B cell (primary cell): ENCODE results near the gene R3HDM4. TPM values are rescaled to one million over a fixed set of nuclear protein-coding genes. Genes with fewer than 3 reads are reported as not detected.

ENCODE experiments used
- ATAC-seq: fragments of 200-7000 bp; cut with Tn5 transposase; one replicate; pipeline ENCODE4 v1.10.0; 2021; ENCODE audit warnings: low read depth, mild to moderate bottlenecking, moderate number of reproducible peaks, moderate library complexity
- CTCF ChIA-PET: fragments of 350-600 bp; sonication (Branson Sonifier 250); formaldehyde crosslinking; loops from one replicate; lab custom pipeline; 2021; ENCODE audit warnings: antibody characterized with exemption, inconsistent platforms; lab: Charles Lee
- POLR2A ChIA-PET: fragments of 350-600 bp; sonication (Branson Sonifier 250); formaldehyde crosslinking; loops from one replicate; lab custom pipeline; 2021; ENCODE audit warnings: antibody characterized with exemption; lab: Charles Lee
- DNase-seq: peaks from one replicate; pipeline ENCODE4 v3.0.0; 2013
- H2AFZ ChIP-seq: 2 replicates; pipeline ENCODE4 v1.6.1; 2012; ENCODE audit warnings: mild to moderate bottlenecking, low read depth, low read length; ENCODE audit not compliant: insufficient read depth, poor library complexity, severe bottlenecking
- H3K27ac ChIP-seq, 2 donors: 1 replicate in 1 of 2; 2 replicates in 1 of 2; pipeline ENCODE4 v1.5.1; 2012 to 2013; ENCODE audit warnings: low read length in 2 of 2, mild to moderate bottlenecking in 2 of 2, moderate library complexity in 1 of 2
- H3K27me3 ChIP-seq, 4 experiments: fragments of 200-600 bp in 1 of 4; sonication (generic) in 1 of 4; replicated peaks in 1 of 4; 1 replicate in 2 of 4; 2 replicates in 2 of 4; pipeline versions ENCODE4 v1.6.1 to v1.7.0; 2013 to 2016; ENCODE audit warnings: low read length in 3 of 4, mild to moderate bottlenecking in 2 of 4, mixed read lengths in 1 of 4, moderate library complexity in 1 of 4; ENCODE audit not compliant: insufficient read depth in 4 of 4, control insufficient read depth in 3 of 4; ENCODE audit errors: control extremely low read depth in 1 of 4
- H3K36me3 ChIP-seq, 2 experiments: replicated peaks in 1 of 2; 1 replicate in 1 of 2; 2 replicates in 1 of 2; pipeline versions ENCODE4 v1.6.1 to v1.7.1; 2013; ENCODE audit warnings: low read length in 1 of 2; ENCODE audit not compliant: insufficient read depth in 2 of 2, control insufficient read depth in 1 of 2; ENCODE audit errors: control extremely low read depth in 1 of 2, extremely low read depth in 1 of 2
- H3K4me1 ChIP-seq, 2 donors: fragments of 200-600 bp in 1 of 2; sonication (generic) in 1 of 2; 1 replicate in 1 of 2; 2 replicates in 1 of 2; pipeline versions ENCODE4 v1.5.1 to v1.6.1; 2013 to 2017; ENCODE audit warnings: low read length in 2 of 2; ENCODE audit not compliant: control insufficient read depth in 2 of 2, insufficient read depth in 2 of 2
- H3K4me2 ChIP-seq: replicated peaks from 2 replicates; pipeline ENCODE3; 2012; ENCODE audit warnings: mild to moderate bottlenecking, low read depth, low read length; ENCODE audit not compliant: poor library complexity, severe bottlenecking
- H3K4me3 ChIP-seq, 5 experiments: fragments of 200-600 bp in 1 of 5; sonication (generic) in 1 of 5; 1 replicate in 3 of 5; 2 replicates in 2 of 5; pipeline versions ENCODE4 v1.5.1 to v1.7.0; 2011 to 2016; ENCODE audit warnings: low read length in 4 of 5, mild to moderate bottlenecking in 4 of 5, low read depth in 2 of 5, control low read depth in 1 of 5, moderate library complexity in 1 of 5; ENCODE audit not compliant: insufficient read depth in 1 of 5; ENCODE audit errors: control extremely low read depth in 1 of 5, extremely low read depth in 1 of 5
- H3K79me2 ChIP-seq: fragments of 200-600 bp; sonication (generic); one replicate; pipeline ENCODE4 v1.6.0; 2016; ENCODE audit warnings: low read length; ENCODE audit not compliant: control insufficient read depth, insufficient read depth
- H3K9ac ChIP-seq: fragments of 200-600 bp; sonication (generic); 2 replicates; pipeline ENCODE4 v1.6.1; 2017; ENCODE audit warnings: mild to moderate bottlenecking, low read length, moderate library complexity
- H3K9me3 ChIP-seq, 3 donors: one replicate each; pipeline versions ENCODE4 v1.6.1 to v1.7.1; 2013; ENCODE audit warnings: low read length in 2 of 3; ENCODE audit not compliant: control insufficient read depth in 2 of 3, insufficient read depth in 1 of 3; ENCODE audit errors: control extremely low read depth in 1 of 3
- H4K20me1 ChIP-seq: 2 replicates; pipeline ENCODE4 v1.6.0; 2012; ENCODE audit warnings: mild to moderate bottlenecking, low read length; ENCODE audit not compliant: insufficient read depth, control insufficient read depth, poor library complexity, severe bottlenecking
- H3K27ac Mint-ChIP-seq: one replicate; pipeline ENCODE4 v1.8.0; 2021; ENCODE audit warnings: mixed read lengths
- H3K27me3 Mint-ChIP-seq: one replicate; pipeline ENCODE4 v1.8.0; 2021; ENCODE audit warnings: mixed read lengths
- H3K4me1 Mint-ChIP-seq: one replicate; pipeline ENCODE4 v1.8.0; 2021; ENCODE audit warnings: mixed read lengths
- H3K4me3 Mint-ChIP-seq: one replicate; pipeline ENCODE4 v1.8.0; 2021; ENCODE audit warnings: mixed read lengths
- H3K9me3 Mint-ChIP-seq: one replicate; pipeline ENCODE4 v1.8.0; 2022; ENCODE audit warnings: mixed read lengths; ENCODE audit not compliant: insufficient read depth
- CTCF ChIP-seq: fragments of 200-600 bp; IDR thresholded peaks from one replicate; pipeline ENCODE4 v1.8.0; 2022; ENCODE audit warnings: antibody characterized with exemption, mild to moderate bottlenecking
- EZH2 ChIP-seq: IDR thresholded peaks from 2 replicates; pipeline ENCODE4 v1.6.1; 2012; ENCODE audit warnings: borderline replicate concordance, low read depth, mild to moderate bottlenecking, moderate library complexity, low read length; ENCODE audit not compliant: insufficient read depth, poor library complexity, severe bottlenecking
- WGBS: methylation state at CpG from one replicate; pipeline ENCODE4 v1.1.5; 2013; ENCODE audit warnings: missing lambda C conversion rate; ENCODE audit not compliant: insufficient coverage; 5-methylcytosine and 5-hydroxymethylcytosine counted together
- intact Hi-C: fragments of 100-400 bp; cut with micrococcal nuclease; formaldehyde crosslinking; loops from one replicate; pipeline ENCODE4 v1.10.0; 2022
- polyA plus RNA-seq: library from polyadenylated mRNA; depleted of rRNA; stranded (reverse); fragments of >200 nt; gene quantifications from 2 replicates; pipeline ENCODE4 v1.2.3, GENCODE V29; 2012
- total RNA-seq, 2 donors: library from RNA; stranded (reverse); fragments of 120-200 nt in 1 of 2; gene quantifications; 1 replicate in 1 of 2; 2 replicates in 1 of 2; pipeline versions ENCODE4 v1.2.3 to v1.2.4, GENCODE V29; 2013 to 2022

R3HDM4 gene
- total and polyA plus RNA-seq, 2 donors (not counting 1 experiment from before 2014, with no cell fraction given) = 168 to 176 TPM

DNA sequence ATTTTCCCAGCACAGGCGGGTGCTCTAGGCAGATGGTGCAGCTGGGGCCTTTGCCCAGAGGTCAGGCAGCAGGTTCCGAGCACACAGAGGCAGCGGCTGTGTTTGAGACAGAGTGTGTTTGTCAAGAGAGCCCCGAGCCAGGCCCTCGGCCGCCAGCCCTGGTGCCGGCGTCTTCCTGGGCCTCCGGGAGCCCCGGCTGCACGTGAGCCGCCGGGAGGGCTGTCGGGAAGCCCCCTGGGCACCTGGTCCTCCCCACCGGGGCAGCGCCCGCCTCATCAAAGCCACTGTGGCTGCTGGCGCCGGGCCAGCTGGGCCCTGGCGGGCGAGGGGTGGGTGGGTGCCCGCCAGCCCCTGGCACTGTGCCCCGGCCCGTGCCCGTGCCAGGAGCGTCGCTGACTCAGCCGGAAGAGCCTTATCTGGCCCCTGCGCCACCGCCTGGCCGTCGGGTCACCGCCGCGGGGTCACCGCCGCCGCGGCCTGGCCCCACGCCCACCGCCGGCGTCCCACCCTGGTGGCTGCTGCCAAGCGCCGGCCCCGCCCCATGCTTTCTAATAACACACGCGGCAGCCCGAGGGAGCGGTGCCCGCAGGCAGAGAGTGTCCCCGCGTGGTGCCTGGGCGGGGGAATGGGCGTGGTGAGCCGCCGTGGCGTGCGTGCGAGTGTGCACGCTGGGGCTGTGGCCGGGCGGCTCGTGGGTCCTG, 27.7 kb upstream of the R3HDM4 start:
- POLR2A ChIA-PET = interaction anchor here (0.7 to 1.0 kb wide), 3 partner anchors 8 to 17 kb away, joined by 3 to 4 read pairs (median 3); no protein-coding TSS in a partner anchor
- peaks cover 42% of the 10 kb centered on the region for H3K79me2 ChIP-seq

GRCh38 chr19:939922-940321, 26.9 kb upstream of the R3HDM4 start:
- DNase-seq (no peak), ATAC-seq (no peak)
- Histone ChIP-seq H3K9ac (no peak overlapping the region), H3K27me3 (no peaks in the 10 kb centered on the region), H3K4me2 (peak overlapping the region; percentile 96), H2AFZ (no peak overlapping the region), H3K27ac (peak overlapping the region in 1 of 2 donors; percentile 77), H3K79me2 (peaks cover 44% of the 10 kb centered on the region), H3K4me3 (no peak overlapping the region), H3K9me3 (peaks cover 0 to 22% (median 3%) of the 10 kb centered on the region in 3 donors), H3K36me3 (peaks cover 2 to 3% of the 10 kb centered on the region in 2 experiments), H4K20me1 (peaks cover 25% of the 10 kb centered on the region), H3K4me1 (peaks cover 21 to 41% of the 10 kb centered on the region in 2 donors)
- Mint-ChIP-seq H3K27ac (peak overlapping the region; percentile 76), H3K27me3 (no peaks in the 10 kb centered on the region), H3K9me3 (peaks cover 2% of the 10 kb centered on the region), H3K4me1 (peaks cover 42% of the 10 kb centered on the region), H3K4me3 (peak overlapping the region; percentile 79)
- intact Hi-C loops = no loop called here
- ChIA-PET POLR2A (interaction anchor here (0.9 to 1.0 kb wide), 2 partner anchors 9 to 16 kb away, joined by 3 read pairs; no protein-coding TSS in a partner anchor), CTCF (interaction anchor here (1.1 to 3.1 kb wide), 2 partner anchors 16 to 304 kb away, joined by 3 to 16 read pairs; no protein-coding TSS in a partner anchor)
- TF ChIP-seq CTCF (no peak), EZH2 (no peak)
- WGBS = 100% methylated on average over 5 of the region's 7 CpGs

More for the DNA sequence above, 27.7 kb upstream of the R3HDM4 start:
- Histone ChIP-seq H3K4me3 (peak overlapping the region in 4 of 5 experiments; percentile 23 to 60 (median 48)), H3K9me3 (peaks cover 0 to 22% (median 3%) of the 10 kb centered on the region in 3 donors), H3K9ac (peak overlapping the region; percentile 66), H3K4me1 (peaks cover 19 to 36% of the 10 kb centered on the region in 2 donors), H4K20me1 (peaks cover 25% of the 10 kb centered on the region), H3K27ac (peak overlapping the region; percentile 3 to 77), H2AFZ (peak overlapping the region; percentile 72), H3K36me3 (peaks cover 2 to 3% of the 10 kb centered on the region in 2 experiments), H3K4me2 (peak overlapping the region; percentile 96), H3K27me3 (no peaks in the 10 kb centered on the region)
- Mint-ChIP-seq H3K27ac (peak overlapping the region; percentile 81), H3K4me1 (peaks cover 39% of the 10 kb centered on the region), H3K9me3 (peaks cover 2% of the 10 kb centered on the region), H3K27me3 (no peaks in the 10 kb centered on the region), H3K4me3 (peak overlapping the region; percentile 86)
- ATAC-seq (peak; percentile 69), DNase-seq (peak; percentile 84)
- CTCF ChIA-PET = interaction anchor here (3.1 kb wide), 1 partner anchor 17 kb away, joined by 16 read pairs; no protein-coding TSS in a partner anchor
- intact Hi-C loops = loop anchor here (1.0 kb wide), 1 partner anchor 15 kb away; no protein-coding TSS in a partner anchor
- no peak for TF ChIP-seq EZH2
- WGBS = 1% methylated on average over 64 of the region's 64 CpGs
